MM.1S (cell line): ENCODE measurements around the gene RSRP1.

Experiments
- DNase-seq: peaks from one replicate; pipeline ENCODE4 v3.0.0-alpha.2; 2015
- H2AFZ ChIP-seq: fragments of 300-600 bp; sonication (generic); 2 replicates; pipeline ENCODE4 v1.6.0; 2016; ENCODE audit warnings: antibody characterized with exemption, low read length
- H3F3A ChIP-seq: fragments of 300-600 bp; sonication (generic); 2 replicates; pipeline ENCODE4 v1.6.1; 2016; ENCODE audit warnings: mild to moderate bottlenecking, antibody characterized with exemption, low read length, moderate library complexity, mixed read lengths; ENCODE audit not compliant: insufficient read depth
- H3K27ac ChIP-seq: fragments of 300-600 bp; sonication (generic); 2 replicates; pipeline ENCODE4 v1.5.1; 2016; ENCODE audit warnings: mild to moderate bottlenecking, low read length
- H3K27me3 ChIP-seq: fragments of 300-600 bp; sonication (generic); replicated peaks from 2 replicates; pipeline ENCODE4 v1.6.0; 2016; ENCODE audit warnings: low read length; ENCODE audit not compliant: insufficient read depth
- H3K36me3 ChIP-seq: fragments of 300-600 bp; sonication (generic); replicated peaks from 2 replicates; pipeline ENCODE4 v1.6.1; 2016; ENCODE audit warnings: mild to moderate bottlenecking, low read length, mixed read lengths; ENCODE audit not compliant: insufficient read depth
- H3K4me1 ChIP-seq: fragments of 300-600 bp; sonication (generic); 2 replicates; pipeline ENCODE4 v1.6.1; 2016; ENCODE audit warnings: low read length, mixed read lengths
- H3K4me2 ChIP-seq: fragments of 300-600 bp; sonication (generic); 2 replicates; pipeline ENCODE4 v1.6.0; 2016; ENCODE audit warnings: low read depth, low read length
- H3K4me3 ChIP-seq: fragments of 300-600 bp; sonication (generic); 2 replicates; pipeline ENCODE4 v1.5.1; 2016; ENCODE audit warnings: low read length, mixed read lengths
- H3K79me2 ChIP-seq: fragments of 300-600 bp; sonication (generic); 2 replicates; pipeline ENCODE4 v1.6.1; 2016; ENCODE audit warnings: mixed run types, low read length, mixed read lengths
- H3K9ac ChIP-seq: fragments of 300-600 bp; sonication (generic); 2 replicates; pipeline ENCODE4 v1.6.1; 2016; ENCODE audit warnings: low read length, mixed read lengths
- H3K9me2 ChIP-seq: fragments of 300-600 bp; sonication (generic); replicated peaks from 2 replicates; pipeline ENCODE4 v1.6.1; 2016; ENCODE audit warnings: mild to moderate bottlenecking, low read length, mixed read lengths; ENCODE audit not compliant: insufficient read depth
- H3K9me3 ChIP-seq: fragments of 300-600 bp; sonication (generic); replicated peaks from 2 replicates; pipeline ENCODE4 v1.6.1; 2016; ENCODE audit warnings: mild to moderate bottlenecking, low read length, mixed read lengths; ENCODE audit not compliant: insufficient read depth
- H4K20me1 ChIP-seq: fragments of 300-600 bp; sonication (generic); 2 replicates; pipeline ENCODE4 v1.6.1; 2016; ENCODE audit warnings: mild to moderate bottlenecking, low read length, moderate library complexity, mixed read lengths; ENCODE audit not compliant: insufficient read depth
- EZH2 ChIP-seq: fragments of 300-600 bp; sonication (generic); optimal IDR thresholded peaks from 2 replicates; pipeline ENCODE3; 2017; ENCODE audit warnings: low read depth, mild to moderate bottlenecking, antibody characterized with exemption, low read length, mixed read lengths
- EZH2phosphoT487 ChIP-seq: fragments of 300-600 bp; sonication (generic); IDR thresholded peaks from 2 replicates; pipeline ENCODE4 v1.6.1; 2018; ENCODE audit warnings: antibody characterized with exemption, low read length
- TF ChIP-seq, protein P1 (sequence below): fragments of 300-600 bp; sonication (generic); IDR thresholded peaks from 2 replicates; pipeline ENCODE4 v1.5.1; 2016; ENCODE audit warnings: antibody characterized with exemption, low read length, mixed read lengths

RSRP1 gene

GRCh38 chr1:25204797-25205480 lies 42.3 kb downstream of the RSRP1 start:
- H3K36me3 ChIP-seq, result no peaks in the 10 kb centered on the region
- no peak overlapping the region for H2AFZ ChIP-seq
- H3K4me1 ChIP-seq, result no peaks in the 10 kb centered on the region
- no peak overlapping the region for H3K27ac ChIP-seq
- TF ChIP-seq, protein P1, sequence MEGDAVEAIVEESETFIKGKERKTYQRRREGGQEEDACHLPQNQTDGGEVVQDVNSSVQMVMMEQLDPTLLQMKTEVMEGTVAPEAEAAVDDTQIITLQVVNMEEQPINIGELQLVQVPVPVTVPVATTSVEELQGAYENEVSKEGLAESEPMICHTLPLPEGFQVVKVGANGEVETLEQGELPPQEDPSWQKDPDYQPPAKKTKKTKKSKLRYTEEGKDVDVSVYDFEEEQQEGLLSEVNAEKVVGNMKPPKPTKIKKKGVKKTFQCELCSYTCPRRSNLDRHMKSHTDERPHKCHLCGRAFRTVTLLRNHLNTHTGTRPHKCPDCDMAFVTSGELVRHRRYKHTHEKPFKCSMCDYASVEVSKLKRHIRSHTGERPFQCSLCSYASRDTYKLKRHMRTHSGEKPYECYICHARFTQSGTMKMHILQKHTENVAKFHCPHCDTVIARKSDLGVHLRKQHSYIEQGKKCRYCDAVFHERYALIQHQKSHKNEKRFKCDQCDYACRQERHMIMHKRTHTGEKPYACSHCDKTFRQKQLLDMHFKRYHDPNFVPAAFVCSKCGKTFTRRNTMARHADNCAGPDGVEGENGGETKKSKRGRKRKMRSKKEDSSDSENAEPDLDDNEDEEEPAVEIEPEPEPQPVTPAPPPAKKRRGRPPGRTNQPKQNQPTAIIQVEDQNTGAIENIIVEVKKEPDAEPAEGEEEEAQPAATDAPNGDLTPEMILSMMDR, result peak; percentile 72
- no peak for TF ChIP-seq EZH2
- no peaks in the 10 kb centered on the region for H3K9me2 ChIP-seq
- H3K9ac ChIP-seq, result no peak overlapping the region
- H3K27me3 ChIP-seq, result no peaks in the 10 kb centered on the region
- H4K20me1 ChIP-seq, result no peaks in the 10 kb centered on the region
- no peak overlapping the region for H3K4me3 ChIP-seq
- no peaks in the 10 kb centered on the region for H3K9me3 ChIP-seq
- DNase-seq, result peak; percentile 59
- no peak overlapping the region for H3K4me2 ChIP-seq
- no peaks in the 10 kb centered on the region for H3K79me2 ChIP-seq
- no peaks in the 10 kb centered on the region for H3F3A ChIP-seq

DNA sequence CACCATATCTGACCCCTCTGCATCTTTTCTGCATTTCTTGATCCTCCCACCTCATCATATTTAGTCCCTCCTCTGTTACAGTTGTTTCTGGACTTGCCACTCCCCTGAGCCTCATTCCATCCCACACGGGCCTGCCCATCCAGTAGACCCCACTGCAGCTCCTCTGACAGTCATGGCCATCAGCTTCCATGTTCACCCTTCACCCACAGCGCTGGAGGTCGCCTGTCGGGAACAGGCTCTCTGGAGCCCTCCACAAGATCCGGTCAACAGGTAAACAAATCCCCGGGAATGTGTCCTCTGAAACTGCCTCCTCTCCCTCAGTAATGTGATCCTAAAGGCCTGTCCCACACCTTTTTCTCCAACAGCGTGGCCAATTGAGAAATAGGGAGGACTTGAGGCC lies 46.2 kb downstream of the RSRP1 start:
- no peak overlapping the region for H3K27ac ChIP-seq
- H3K4me1 ChIP-seq, result no peaks in the 10 kb centered on the region
- H3K9me2 ChIP-seq, result no peaks in the 10 kb centered on the region
- no peaks in the 10 kb centered on the region for H3K36me3 ChIP-seq
- no peaks in the 10 kb centered on the region for H3K79me2 ChIP-seq
- H4K20me1 ChIP-seq, result no peaks in the 10 kb centered on the region
- no peak overlapping the region for H3K4me2 ChIP-seq
- no peak for DNase-seq
- no peaks in the 10 kb centered on the region; the same call in 1 of the 2 replicates for H3K27me3 ChIP-seq
- TF ChIP-seq, protein P1, result no peak
- TF ChIP-seq EZH2phosphoT487 (no peak), EZH2 (no peak)
- no peak overlapping the region for H3K4me3 ChIP-seq
- no peaks in the 10 kb centered on the region for H3F3A ChIP-seq
- no peak overlapping the region for H2AFZ ChIP-seq
- no peaks in the 10 kb centered on the region for H3K9me3 ChIP-seq
- no peak overlapping the region for H3K9ac ChIP-seq

DNA sequence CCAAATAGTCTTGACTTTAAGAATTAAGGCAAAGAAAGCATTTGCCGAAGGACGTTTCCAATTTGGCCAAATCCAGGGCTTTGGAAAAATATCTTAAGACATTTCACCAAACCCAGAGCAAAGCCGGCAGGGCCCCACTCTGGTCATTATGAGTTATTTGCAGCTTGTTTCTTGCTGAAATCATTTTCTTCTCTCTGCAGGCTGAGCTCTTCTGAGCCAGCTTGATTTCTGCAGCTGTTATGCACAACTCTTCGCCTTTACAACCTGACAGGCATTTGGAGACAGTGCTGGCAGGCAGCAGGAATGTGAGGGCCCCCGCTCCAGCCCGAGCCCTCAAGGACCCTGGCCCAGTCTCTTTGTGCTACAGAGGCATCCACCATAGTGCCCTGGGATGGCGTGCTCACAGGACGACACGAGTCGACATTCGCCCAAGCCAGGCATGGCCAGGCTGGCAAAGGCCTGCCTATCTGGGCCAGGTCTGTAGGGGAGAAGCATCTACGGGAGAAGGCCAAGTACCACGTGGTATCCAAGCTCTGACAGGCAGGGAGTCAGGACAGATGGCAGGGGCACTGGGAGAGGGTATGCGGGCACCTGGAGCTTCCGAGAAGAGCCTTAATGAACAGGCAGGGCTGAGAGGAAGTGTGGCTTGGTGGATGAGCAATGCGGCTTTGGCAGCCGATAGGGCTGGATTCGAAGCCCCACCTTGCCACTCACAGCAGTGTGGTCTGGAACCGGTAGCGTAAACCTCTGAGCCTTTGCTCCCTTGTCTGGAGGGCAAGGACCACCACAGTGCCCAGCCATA lies 47.2 kb downstream of the RSRP1 start:
- H3K4me2 ChIP-seq, result no peak overlapping the region
- no peak overlapping the region for H3K27ac ChIP-seq
- TF ChIP-seq EZH2phosphoT487 (no peak), EZH2 (no peak)
- TF ChIP-seq, protein P1, result no peak

More for the DNA sequence above, 47.2 kb downstream of the RSRP1 start:
- Histone ChIP-seq H3K4me3 (no peak overlapping the region), H4K20me1 (no peaks in the 10 kb centered on the region), H3K4me1 (no peaks in the 10 kb centered on the region), H3K9me2 (no peaks in the 10 kb centered on the region), H3K79me2 (no peaks in the 10 kb centered on the region), H3K27me3 (no peaks in the 10 kb centered on the region; the same call in 1 of the 2 replicates), H2AFZ (no peak overlapping the region), H3K9me3 (no peaks in the 10 kb centered on the region), H3K36me3 (no peaks in the 10 kb centered on the region), H3F3A (no peaks in the 10 kb centered on the region), H3K9ac (no peak overlapping the region)
- no peak for DNase-seq
